GM19468 (cell line): Measurements from ENCODE around the gene KHDC1.
"Not testable (repeated sequence)": the region's sequence is repeated elsewhere in the genome, so short reads cannot be mapped to it uniquely, and the experiment has no call there.

Experiments
- ATAC-seq: cut with Tn5 transposase; IDR thresholded peaks from one replicate; pipeline ENCODE4 v1.9.1; 2021; ENCODE audit warnings: mild to moderate bottlenecking, moderate library complexity, moderate number of reproducible peaks; ENCODE audit not compliant: unreplicated experiment; ENCODE audit errors: extremely low read depth

KHDC1 gene

DNA sequence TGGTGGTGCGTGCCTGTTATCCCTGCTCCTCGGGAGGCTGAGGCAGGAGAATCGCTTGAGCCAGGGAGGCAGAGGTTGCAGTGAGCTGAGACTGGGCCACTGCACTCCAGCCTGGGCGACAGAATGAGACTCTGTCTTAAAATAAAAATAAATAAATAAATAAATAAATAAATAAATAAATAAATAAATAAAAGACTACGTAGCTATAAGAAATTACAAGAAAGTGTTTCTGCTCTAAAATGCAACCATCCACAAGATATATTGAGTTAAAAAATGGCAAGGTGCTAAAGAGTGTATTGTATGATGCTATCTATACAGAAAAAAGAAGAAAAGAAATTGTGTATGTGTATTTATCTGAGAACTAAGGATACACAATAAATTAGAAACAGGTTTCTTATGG is 8.7 kb downstream of the KHDC1 start:
- not testable (repeated sequence) for ATAC-seq

DNA sequence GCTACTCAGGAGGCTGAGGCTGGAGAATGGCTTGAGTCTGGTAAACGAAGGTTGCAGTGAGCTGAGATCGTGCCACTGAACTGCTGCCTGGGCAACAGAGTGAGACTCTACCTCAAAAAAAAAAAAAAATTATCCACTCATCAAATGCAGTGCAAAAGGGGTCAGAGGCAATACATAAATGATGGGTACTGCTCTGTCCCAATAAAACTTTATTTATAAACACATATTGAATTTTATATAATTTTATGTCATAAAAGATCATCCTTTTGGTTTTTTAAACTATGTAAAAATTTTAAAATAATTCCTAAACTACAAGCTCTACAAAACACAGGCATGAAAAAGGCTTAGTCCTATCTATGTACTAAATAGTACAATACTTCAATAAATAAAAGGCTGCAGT is 10.3 kb downstream of the KHDC1 start:
- ATAC-seq = no peak

DNA sequence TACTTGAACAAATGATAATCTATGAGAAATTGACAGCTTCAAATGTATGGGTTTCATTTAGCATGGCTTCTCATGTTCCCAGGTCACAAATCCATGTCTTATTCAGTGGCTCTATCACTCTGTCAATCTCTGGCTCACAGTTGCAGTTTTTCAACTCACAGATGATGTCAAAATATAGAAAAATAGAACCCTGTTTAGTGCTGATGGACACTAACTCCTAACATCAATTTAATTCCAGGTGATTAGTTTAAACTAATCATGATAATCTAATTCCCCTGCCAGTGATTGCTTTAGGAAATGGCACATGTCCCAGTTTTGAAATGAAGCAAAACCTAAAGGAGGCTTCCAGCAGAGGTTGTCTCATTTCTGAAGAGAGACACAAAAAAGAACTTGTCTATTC is 13.0 kb downstream of the KHDC1 start:
- no peak for ATAC-seq

DNA sequence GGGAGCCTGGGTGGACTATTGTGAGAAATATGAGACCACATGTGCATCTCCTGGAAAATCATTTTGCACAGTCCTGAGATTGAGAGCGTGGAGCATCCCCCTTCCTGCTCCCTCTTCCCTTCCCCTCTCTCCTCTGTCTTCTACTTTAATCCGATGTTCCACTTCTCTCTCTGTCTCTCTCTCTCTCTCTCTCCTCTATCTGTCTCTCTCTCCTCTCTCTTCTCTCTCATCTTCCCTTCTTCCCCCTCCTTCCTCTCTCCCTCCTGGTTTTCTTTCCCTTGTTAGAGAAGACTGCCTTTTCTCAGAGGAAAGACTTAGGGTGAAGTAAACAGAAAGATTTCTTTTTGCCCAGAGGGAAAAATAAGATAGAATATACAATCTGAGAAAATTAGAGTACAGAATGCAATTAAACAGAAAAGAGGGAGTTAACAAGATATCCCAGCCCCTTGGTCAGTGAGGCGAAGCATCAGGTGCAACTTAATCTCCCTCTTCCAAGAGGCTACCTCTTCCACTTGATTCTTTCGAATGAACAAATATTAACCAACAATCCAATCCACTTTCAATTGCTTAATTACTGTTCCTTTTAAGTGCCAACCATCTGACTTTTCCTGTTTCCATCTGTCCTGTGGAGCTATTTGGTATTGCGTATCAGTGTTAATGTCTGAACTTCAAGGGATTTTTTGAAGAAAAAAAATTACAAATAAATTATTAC is 14.6 kb downstream of the KHDC1 start:
- ATAC-seq = no peak

DNA sequence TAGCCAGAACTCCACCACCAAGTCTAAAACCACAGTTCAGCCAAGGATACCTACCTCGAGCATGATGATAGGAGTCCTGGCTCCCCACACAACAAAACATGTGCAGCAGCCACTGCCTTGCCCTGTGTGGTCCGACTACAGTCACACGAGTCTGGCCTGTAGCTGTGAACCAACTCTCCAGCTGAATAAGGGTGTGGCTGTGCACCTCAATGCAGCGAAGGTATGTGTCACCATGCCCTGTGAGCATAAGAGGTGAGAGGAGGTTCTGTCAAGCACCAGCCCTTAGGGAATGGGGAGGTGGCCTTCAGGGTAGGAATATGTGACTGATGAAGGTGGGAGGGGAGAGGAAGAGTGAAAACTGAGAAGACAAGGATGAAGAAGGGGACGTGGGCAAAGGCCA is 21.0 kb downstream of the KHDC1 start:
- ATAC-seq = no peak

DNA sequence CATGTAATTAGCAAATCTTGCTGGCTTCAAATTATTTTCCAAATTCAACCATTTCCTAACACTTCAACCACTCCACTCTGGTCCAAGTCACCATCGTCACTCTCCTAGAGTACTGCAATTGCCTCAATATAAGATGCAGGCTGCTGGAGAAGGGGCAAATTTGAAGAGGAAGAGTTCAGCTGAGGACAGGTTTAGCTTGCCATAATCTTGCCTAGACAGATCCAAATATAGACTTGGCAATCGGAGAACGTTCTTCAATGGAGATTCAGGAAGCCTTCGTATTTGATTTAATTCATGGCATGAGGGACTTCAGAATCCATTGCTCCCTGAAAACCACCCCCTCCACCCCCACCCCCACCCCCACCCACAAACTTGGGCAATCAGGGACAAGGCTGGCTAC is 22.3 kb downstream of the KHDC1 start:
- no peak for ATAC-seq

DNA sequence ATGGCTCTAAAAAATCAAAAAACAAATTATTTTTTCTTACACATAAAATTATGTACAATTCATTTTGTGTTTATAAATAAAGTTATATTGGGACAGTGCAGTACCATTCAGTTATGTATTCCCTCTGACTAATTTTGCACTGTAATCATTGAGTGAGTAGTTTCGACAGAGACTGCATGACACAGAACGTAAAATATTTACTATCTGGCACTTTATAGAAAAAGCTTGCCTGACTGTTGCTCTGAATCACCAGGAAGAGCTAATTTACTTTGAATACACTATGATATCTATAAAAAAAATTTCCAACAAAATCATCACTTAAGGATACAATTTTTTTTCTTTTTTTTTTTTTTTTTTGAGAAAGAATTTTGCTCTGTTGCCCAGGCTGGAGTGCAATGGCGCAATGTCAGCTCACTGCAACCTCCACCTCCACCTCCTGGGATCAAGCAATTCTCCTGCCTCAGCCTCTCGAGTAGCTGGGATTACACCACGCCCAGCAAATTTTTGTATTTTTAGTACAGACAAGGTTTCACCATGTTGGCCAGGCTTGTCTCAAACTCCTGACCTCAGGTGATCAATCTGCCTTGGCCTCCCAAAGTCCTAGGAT is 26.7 kb downstream of the KHDC1 start:
- ATAC-seq = no peak

DNA sequence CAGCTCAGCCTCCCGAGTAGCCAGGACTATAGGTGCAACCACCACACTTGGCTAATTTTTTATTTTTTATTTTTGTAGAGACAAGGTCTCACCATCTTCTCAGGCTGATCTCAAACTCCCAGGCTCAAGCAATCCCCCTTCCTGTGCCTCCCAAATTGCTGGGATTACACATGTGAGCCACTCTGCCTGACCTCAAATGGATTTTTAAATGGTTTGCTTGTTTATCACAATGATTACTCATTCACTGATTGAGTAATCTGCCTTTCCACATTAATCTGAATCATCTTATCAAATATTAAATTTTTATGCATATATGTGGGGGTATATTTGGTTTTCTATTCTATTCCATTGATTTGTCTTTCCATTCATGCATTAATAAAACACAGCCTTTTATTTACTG is 28.3 kb downstream of the KHDC1 start:
- no peak for ATAC-seq

DNA sequence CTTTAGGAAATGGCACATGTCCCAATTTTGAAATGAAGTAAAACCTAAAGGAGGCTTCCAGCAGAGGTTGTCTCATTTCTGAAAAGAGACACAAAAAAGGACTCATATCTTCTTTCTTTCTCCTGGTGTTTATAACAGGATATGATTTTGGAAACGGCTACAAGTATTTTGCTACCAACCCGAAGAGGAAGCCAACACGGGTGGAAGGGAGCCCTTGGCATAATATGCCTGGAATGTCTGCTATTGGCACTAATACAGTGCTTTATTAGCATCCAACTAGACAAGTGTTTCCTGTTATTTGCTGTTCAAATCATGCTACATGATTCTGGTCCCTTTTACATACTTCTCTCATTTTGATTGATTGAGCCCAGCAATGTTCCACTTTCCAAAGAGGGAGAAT is 29.0 kb downstream of the KHDC1 start:
- ATAC-seq = not testable (repeated sequence)

DNA sequence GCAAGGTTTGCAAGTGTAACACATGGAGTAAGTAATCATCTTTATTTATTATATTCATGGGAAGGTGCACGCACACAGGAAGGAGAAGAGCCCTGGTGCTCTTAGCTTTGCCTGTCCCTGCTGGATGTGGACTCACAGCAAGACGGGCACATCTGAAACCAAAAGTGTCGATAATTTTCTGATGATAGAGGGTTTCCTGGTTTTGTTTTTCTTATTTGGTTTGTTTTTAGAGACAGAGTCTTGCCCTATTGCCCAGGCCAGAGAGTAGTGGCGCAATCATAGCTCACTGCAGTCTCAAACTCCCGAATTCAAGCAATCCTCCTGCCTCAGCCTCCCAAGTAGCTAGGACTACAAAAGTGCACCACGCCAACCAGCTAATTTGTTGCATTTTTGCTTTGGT is 29.9 kb downstream of the KHDC1 start:
- ATAC-seq = no peak

DNA sequence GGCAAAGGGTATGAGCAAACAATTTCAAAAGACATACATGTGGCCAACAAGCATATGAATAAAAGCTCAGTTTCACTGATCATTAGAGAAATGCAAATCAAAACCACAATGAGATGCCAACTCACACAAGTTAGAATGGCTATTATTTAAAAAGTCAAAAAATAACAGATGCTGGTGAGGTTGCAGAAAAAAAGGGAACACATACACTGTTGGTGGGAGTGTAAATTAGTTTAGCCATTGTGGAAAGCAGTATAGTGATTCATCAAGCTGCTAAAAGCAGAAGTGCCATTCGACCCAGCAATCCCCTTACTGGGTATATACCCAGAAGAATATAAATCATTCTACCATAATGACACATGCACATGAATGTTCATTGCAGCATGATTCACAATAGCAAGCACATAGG is 31.0 kb downstream of the KHDC1 start:
- no peak for ATAC-seq

DNA sequence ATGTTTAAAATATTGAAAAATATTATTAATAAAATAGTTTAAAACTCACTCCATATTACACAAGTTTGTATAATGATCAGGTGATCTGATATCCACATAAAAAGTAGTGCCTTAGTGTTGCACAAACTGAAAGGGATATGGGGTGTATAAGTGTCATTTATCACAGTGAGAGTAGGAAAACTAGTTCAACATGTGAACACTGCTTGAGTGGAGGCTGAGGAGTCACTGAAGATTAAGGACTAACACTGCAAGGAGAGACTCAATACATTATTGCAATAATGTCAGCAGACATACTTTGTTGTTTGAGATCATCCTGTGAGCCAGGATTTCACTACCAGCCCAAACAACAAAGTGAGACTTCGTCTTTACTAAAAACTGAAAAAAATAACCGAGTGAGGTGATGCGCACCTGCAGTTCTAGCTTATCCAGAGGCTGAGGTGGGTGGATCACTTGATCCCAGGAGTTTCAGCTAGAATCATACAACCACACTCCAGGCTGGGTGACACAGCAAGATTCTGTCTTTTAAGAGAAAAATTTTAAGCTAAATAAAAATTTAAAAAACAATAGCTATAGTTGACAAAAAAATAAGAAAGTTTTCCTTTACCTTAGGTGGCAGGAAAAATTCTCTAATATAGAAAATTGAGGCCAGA is 35.3 kb downstream of the KHDC1 start:
- ATAC-seq = no peak

DNA sequence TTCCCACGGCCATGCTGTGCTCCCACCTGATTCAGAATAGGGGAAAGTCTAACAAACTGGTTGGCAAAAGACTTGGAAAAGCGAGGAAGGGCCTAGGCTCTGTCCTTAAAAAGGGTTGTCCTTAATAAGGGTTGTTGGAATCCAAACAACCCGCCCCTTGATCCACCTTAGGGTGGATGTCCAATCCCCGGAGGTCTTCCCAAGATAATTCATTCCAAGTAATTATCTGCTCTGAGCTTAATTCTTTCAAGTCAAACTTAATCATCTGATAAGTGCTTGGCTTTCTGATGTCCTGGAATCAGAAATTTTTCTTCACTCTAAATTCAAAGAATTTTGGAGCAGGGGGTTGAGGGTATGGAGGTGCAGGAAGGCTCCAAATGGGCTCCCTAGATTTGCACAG is 37.6 kb downstream of the KHDC1 start, which contains the start of gene KHDC1L:
Gene KHDC1L, minus strand, starts transcription at position 101 of the 400 bp plus-strand sequence. Its CDS starts 88 bp downstream, at position 13.
- ATAC-seq = no peak

DNA sequence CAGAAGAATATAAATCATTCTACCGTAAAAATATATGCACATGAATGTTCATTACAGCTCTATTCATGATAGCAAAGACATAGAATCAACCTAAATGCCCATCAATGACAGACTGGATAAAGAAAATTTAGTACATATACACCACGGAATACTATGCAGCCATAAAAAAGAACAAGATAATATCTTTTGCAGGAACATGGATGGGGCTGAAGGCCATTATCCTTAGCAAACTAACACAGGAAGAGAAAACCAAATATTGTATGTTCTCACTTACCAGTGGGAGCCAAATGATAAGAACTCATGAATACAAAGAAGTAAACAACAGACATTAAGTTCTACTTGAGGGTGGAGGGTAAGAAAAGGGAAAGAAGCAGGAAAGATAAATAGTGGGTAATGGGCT is 46.1 kb downstream of the KHDC1 start:
- ATAC-seq = no peak

DNA sequence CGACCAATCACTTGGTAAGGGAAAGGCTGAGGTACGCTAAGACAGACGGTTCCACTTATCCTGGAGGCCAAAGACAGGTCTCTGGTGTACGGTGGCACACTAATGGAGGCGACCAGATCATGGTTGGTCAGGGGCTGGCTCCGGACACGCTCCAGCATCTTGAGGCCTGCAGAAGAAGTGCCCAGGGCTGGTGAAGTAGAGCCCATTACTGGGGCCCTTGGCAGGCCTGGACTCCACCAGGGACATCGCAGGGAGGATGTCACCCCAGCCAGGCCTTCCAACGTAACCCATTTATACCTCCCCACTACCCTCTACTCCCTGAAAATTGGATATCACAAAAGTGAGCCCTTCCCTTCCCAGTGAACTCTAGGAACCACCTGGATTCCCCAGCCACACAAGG is 53.9 kb downstream of the KHDC1 start:
- no peak for ATAC-seq

DNA sequence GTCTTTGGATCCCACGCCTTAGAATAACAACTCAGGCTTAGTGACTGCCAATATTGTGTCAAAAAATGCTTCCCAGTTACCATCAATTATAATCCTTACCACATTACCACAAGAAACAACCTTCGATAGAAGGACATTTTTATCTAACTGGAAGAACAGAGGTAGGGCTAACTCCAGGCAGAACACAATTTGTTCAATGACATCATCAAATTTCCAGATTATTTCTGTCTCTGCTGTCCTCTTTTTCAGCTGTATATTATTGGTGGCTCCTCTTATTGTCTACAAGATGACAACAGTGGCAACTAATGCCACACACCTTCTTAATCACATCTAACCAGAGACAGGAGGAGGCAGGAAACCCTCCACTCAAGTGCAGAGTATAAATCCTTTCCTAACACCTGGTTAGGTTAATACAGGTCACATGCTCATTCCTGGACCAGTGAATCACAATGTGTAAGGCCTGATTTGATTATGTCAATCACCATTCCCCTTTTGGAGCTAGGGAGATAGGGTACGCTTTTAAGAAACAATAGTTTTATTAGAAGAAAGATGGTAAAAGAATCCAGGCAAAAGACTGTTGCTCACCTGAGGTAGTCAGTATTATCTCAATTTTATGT is 55.7 kb downstream of the KHDC1 start:
- no peak for ATAC-seq

DNA sequence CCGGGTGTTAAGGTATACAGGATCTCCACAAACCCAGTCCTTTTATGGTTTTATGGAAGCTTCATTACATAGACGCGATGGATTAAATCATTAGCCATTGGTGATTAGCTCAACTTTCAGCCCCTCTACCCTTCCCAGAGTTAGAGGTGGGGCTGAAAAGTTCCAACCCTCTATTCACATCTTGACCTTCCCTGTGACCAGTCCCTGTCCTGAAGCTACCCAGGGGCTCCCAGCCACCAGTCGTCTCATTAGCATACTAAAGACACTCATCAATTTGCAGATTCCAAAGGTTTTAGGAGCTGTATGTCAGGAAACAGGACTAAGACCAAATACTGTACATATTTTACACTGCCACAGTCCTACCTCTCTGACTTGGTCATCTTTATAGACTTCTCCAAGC is 58.7 kb downstream of the KHDC1 start:
- no peak for ATAC-seq

DNA sequence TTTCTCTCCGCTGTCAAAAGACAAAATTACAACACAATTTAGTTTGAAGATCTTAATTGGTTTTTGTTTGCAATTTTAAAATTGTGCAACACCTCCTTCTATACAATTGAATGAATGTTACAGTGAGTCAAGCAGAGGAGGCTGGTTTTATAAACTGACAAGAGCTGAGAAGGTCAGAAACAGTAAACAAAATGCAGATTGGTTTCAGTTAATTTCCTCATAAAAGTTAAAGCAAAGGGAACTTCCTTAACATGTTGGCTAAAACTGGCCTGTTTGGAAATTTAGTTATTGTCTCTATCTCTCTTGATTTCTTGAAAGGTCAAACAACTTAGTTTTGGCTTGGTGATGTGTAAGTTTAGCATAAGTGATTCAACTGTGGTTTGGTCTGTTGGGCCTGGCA is 59.9 kb downstream of the KHDC1 start:
- no peak for ATAC-seq

DNA sequence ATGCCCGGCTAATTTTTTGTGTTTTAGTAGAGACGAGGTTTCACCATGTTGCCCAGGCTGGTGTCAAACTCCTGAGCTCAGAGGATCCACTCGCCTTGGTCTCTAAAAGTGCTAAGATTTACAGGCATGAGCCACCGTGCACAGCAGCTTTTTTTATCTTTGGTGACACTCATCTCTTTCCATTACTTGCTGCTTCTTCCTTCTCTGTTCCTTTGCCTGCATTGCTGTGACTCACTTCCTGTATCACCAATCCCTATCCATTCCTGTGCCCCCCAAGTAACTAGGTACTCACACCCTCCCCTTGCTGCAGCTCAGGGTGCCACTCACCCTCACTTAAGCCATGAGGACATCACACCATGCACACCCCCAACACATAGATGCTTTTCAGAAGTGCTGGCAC is 62.3 kb downstream of the KHDC1 start:
- no peak for ATAC-seq

DNA sequence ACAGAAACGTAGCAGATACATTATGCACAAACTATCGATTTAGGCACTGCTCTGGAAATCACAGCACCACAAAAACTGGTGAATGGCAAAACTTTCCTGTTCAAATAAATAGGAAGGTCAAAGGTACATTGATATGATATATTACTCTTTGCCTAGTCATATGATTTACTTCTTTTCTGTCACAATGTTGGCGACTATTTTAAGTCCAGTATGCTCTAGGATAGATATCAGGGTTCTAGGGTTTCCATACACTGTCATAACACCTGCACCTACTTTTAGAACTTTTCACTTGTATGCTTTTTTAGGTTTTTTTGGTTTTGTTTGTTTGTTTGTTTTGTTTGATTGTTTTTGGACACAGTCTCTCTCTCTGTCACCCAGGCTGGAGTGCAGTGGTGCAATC is 62.7 kb downstream of the KHDC1 start:
- no peak for ATAC-seq

DNA sequence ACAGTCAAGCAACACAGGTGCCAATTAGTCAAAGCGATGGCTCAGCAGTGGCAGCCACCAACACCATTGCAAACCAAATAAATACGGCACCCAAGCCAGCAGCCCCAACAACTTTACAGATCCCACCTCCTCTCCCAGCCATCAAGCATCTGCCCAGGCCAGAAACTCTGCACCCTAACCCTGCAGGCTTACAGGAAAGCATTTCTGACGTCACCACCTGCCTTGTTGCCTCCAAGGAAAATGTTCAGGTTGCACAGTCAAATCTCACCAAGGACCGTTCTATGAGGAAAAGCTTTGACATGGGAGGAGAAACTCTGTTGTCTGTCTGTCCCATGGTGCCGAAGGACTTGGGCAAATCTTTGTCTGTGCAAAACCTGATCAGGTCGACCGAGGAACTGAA is 68.3 kb downstream of the KHDC1 start:
- no peak for ATAC-seq
